Stimulated activated CD8-positive, alpha-beta memory T cell treated with anti-CD3 and anti-CD28 coated beads, Interleukin-7, amount 100 ng/mL, for 4 hours (primary cell): Measurements from ENCODE around the gene GPC3.

Experiments
- DNase-seq, 2 donors: peaks; one replicate each; pipeline ENCODE4 v3.0.0-alpha.2; 2020; ENCODE audit warnings: low read depth in 2 of 2

The GPC3 gene

GRCh38 chrX:133604801-133605200 lies 380.6 kb downstream of the GPC3 start:
- no peak for DNase-seq

- DNase-seq, result no peak
Measured at GRCh38 chrX:133602881-133603280, 382.5 kb downstream of the GPC3 start.

GRCh38 chrX:133601116-133601515 lies 384.3 kb downstream of the GPC3 start:
- DNase-seq, result no peak

- DNase-seq, result no peak
Measured at GRCh38 chrX:133600536-133600935, 384.9 kb downstream of the GPC3 start.

- DNase-seq, result no peak
Measured at GRCh38 chrX:133598601-133599335, 386.6 kb downstream of the GPC3 start.

GRCh38 chrX:133594156-133594555 lies 391.2 kb downstream of the GPC3 start:
- no peak for DNase-seq

- DNase-seq, result no peak
Measured at GRCh38 chrX:133593531-133593930, 391.9 kb downstream of the GPC3 start.

- no peak for DNase-seq
Measured at GRCh38 chrX:133590703-133591505, 394.5 kb downstream of the GPC3 start.

- no peak for DNase-seq
Measured at GRCh38 chrX:133588827-133589226, 396.6 kb downstream of the GPC3 start.

- no peak for DNase-seq
Measured at GRCh38 chrX:133587818-133588217, 397.6 kb downstream of the GPC3 start.

GRCh38 chrX:133587071-133587470 lies 398.3 kb downstream of the GPC3 start:
- no peak for DNase-seq

GRCh38 chrX:133586443-133586842 lies 399.0 kb downstream of the GPC3 start:
- no peak for DNase-seq

- no peak for DNase-seq
Measured at GRCh38 chrX:133583825-133584224, 401.6 kb downstream of the GPC3 start.

- DNase-seq, result no peak
Measured at GRCh38 chrX:133580625-133581024, 404.8 kb downstream of the GPC3 start.

- no peak for DNase-seq
Measured at GRCh38 chrX:133579631-133580030, 405.8 kb downstream of the GPC3 start.

- no peak for DNase-seq
Measured at GRCh38 chrX:133576876-133577275, 408.5 kb downstream of the GPC3 start.

GRCh38 chrX:133575501-133576136 lies 409.8 kb downstream of the GPC3 start:
- DNase-seq, result no peak

- DNase-seq, result no peak
Measured at GRCh38 chrX:133574716-133575115, 410.7 kb downstream of the GPC3 start.

- DNase-seq, result no peak
Measured at GRCh38 chrX:133570549-133570948, 414.8 kb downstream of the GPC3 start.

- DNase-seq, result no peak
Measured at GRCh38 chrX:133569217-133569616, 416.2 kb downstream of the GPC3 start.

- DNase-seq, result no peak
Measured at GRCh38 chrX:133568109-133568508, 417.3 kb downstream of the GPC3 start.

- DNase-seq, result no peak
Measured at GRCh38 chrX:133566876-133567275, 418.5 kb downstream of the GPC3 start.

GRCh38 chrX:133563705-133564104 lies 421.7 kb downstream of the GPC3 start:
- DNase-seq, result no peak
